GM21390 (cell line): Measurements from ENCODE around the gene ATRN.
"Not testable (repeated sequence)": the region's sequence is repeated elsewhere in the genome, so short reads cannot be mapped to it uniquely, and the experiment has no call there.

Experiments
- ATAC-seq: cut with Tn5 transposase; IDR thresholded peaks from one replicate; pipeline ENCODE4 v1.9.1; 2021; ENCODE audit not compliant: unreplicated experiment

ATRN gene

DNA sequence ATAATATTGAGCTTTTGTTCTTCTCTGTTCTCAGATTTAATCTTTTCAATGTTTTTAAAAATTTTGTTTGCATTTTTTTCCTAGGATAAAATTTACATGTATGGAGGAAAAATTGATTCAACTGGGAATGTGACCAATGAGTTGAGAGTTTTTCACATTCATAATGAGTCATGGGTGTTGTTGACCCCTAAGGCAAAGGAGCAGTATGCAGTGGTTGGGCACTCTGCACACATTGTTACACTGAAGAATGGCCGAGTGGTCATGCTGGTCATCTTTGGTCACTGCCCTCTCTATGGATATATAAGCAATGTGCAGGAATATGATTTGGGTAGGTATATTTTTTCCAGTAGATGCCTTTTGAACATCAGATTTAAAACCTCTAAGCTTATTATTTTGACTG, 89.8 kb downstream of the ATRN start:
- no peak for ATAC-seq

DNA sequence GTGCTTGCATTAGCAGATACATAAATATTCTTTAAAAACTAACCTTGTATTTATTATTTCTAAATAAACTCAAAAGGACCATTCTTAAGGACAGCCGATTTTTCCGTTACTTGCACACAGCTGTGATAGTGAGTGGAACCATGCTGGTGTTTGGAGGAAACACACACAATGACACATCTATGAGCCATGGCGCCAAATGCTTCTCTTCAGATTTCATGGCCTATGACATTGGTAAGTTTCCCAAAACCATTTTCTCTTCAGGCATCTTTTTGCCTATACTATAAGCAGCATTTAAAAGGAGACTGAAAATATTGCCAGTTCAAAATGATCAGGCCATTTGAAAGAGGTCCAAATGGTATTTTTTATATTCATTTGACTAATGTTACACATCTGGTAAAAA, 92.3 kb downstream of the ATRN start:
- ATAC-seq, result no peak

DNA sequence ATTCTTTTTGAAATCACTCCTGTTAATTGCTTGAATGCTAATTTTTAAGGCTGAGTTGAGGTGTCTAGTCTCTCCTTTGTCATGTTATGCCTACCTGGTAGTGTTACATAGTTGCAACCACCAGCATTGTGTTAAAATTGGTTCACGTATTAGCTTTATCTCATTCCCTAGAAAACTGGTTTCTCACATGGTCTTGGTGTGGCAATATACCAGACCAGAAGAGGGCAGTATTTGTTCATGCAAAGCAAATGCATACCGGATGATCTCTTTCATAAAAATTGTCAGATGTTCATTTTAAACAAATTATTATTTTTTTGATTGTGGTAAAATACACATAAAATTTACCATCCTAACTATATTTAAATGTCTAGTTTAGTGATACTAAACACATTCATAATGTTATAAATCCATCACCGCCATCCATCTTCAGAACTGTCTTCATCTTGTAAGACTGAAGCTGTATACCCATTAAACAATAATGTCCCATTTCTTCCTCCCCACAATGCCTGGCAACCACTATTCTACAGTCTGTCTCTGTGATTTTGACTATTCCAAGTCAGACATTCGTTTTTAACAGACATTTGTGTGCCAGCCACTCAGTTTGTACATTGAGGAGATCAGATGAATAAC, 92.8 kb downstream of the ATRN start:
- ATAC-seq, result no peak

DNA sequence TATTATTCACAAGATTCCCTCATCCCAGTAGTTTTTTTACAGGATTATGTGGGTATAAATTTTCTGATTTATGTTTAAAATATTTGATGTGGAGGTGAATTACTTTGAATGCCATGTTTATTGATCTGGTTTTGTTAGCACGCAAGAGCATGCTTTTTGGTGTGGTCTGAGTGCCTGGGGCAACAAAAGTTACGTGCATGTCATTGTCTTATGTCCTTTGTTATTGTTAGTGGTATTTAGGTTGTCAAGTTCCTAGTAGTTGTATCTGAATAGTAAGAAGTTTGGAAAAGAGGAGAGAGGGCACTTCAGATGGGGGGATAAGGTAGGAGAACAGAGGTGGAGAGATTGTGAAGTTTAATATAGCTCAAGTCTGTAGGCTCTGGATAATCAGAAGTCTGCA, 95.0 kb downstream of the ATRN start:
- no peak for ATAC-seq

DNA sequence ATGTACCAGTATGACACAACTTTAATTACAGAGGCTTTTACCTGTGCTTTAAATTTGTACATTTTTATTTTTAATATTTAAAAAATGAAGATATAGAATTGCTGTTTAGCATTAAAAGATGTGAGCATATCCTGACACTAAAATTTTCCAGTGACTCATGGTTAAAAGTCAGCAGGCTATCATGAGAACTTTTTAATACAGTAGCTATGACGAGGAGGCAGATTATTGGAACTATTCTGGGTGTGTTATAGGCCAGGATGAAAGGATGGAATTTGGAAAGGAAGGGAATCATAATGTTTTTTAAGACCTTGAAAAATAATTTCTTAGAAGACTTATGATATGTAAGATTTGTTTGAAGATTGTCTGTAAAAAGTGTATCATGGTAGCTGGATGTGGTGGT, 101.3 kb downstream of the ATRN start:
- ATAC-seq, result no peak

DNA sequence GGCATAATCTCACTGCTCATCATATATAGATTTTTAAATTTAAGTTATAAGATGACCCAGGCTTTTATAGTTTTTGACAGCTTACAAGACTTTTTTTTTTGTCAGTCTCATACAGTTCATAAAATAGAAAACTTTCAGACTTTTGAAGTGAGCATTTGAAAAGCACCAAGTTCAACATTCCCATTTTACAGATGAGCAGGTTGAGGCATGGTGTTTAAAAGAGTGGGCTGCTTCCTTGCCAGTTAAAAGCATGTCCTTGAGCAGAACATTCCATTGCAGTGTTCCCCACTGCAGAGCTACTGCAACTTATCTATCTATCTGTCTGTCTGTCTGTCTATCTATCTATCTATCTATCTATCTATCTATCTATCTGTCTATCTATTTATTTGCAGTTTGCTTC, 105.5 kb downstream of the ATRN start:
- no peak for ATAC-seq

DNA sequence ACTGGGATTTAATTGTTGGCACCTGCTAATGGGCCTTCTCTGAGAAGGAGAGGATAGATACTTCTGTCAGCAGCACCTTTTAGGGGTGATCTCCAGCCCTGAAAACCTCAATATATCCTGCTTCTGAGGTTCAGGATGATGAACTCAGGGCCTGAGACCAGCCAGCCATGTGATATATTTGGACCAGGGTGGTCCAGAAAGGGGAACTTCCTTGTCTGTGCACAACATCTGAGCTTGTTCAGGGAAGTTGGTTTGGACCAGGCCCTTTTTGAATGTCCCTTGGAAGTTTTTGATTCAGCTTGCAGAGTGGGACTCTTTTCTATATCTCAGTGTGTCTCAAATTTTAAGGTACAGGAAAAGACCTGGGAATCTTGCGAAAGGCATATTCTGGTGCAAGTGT, 106.5 kb downstream of the ATRN start:
- ATAC-seq, result no peak

DNA sequence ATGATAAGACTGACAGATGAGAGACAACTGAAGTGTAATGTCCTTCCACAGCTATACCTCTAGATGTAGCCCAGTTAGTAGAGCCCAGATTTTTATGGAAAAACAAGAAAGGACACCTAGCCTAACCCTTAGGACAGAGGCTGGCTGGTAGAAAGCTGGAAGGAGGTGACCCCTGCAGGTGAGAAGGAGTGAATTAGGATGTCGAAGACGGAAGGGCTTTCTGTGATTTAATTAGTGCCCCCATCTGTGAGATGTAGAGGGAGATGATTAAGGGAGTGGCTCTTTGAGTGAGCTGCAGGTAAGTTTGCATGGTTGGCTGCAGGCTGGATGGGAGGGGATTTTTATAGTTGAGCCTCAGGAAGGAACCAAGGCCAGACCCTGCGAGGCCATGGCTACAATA, 109.6 kb downstream of the ATRN start:
- ATAC-seq, result no peak

DNA sequence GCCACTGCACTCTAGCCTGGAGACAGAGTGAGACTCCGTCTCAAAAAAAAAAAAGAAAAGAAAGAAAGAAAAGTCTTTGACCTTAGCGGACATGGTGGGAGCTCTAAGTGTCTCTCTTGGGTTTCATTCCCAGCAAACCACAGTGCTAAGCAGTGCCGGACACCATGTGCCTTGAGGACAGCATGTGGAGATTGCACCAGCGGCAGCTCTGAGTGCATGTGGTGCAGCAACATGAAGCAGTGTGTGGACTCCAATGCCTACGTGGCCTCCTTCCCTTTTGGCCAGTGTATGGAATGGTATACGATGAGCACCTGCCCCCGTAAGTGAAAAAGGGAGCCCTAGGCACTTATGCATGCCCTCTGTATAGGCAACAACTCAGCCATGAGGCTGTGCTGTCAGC, 112.9 kb downstream of the ATRN start:
- ATAC-seq, result no peak

DNA sequence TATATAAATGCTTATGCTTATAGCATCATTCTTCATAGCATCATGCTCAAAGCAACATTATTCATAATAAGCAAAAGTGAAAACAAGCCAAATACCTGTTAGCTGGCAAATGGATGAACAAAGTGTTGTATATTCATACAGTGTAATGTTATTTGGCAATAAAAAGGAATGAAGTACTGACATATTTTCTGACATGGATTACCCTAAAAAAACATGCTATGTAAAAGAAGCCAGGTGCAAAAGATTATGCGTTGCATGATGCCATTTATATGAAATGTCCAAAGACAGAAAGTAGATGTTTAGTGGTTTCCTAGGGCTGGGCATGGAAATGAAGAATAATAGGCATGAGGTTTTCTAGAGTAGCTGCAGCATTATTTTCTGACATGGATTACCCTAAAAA, 115.3 kb downstream of the ATRN start:
- ATAC-seq, result no peak

DNA sequence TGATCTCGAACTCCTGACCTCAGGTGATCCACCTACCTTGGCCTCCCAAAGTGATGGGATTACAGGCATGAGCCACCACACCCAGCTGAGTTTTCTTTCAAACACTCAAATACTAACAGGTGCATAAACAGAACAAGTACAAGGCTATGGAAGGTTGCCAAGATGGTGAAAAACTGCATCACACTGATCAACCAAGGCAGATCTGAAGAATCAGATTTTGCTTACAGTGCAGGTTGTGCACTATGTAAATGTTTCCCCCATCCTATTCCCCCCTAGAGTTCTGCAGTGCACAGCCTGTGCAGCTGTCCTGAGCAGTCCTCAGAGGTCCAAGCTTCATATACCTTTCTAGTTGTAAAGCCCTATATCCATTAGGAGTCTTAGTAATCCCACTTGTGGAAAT, 119.3 kb downstream of the ATRN start:
- ATAC-seq, result no peak

DNA sequence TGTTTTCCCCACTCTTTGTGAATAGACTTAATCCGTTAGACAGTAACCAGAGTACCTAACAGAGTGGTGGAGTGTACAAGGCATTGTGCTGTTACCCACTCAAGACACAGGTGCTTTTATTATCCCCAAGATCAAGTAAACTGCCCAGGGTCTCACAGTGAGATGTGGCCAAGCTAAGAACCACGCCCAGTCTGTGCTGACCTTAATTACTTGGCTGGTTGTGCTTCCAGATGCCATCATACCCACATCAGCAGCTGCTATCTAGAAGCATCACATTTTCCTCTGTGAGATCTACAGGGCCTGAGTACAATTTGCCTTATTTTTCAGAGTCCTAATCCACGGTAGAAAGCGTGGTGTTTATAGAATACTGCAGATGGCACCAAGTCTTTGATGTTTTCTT, 122.1 kb downstream of the ATRN start:
- no peak for ATAC-seq

DNA sequence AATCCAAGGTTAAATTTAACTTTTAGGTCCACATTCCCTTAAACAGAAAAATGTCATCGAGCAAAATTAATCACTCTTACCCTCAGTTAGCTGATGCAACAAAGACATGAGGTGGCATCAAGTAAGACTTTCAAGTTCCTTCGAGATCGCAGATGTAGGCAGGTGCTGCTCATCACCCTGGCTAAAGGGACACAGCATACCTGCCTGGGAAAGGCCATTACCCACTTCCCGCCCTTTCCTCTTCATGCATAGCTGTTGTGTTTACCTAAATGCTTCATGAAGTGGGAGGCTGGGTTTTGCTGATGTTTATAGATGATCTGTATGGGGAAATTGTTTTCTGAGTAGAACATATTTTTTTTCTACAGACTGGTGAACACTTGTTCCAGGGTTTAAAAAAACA, 124.7 kb downstream of the ATRN start:
- ATAC-seq, result no peak

DNA sequence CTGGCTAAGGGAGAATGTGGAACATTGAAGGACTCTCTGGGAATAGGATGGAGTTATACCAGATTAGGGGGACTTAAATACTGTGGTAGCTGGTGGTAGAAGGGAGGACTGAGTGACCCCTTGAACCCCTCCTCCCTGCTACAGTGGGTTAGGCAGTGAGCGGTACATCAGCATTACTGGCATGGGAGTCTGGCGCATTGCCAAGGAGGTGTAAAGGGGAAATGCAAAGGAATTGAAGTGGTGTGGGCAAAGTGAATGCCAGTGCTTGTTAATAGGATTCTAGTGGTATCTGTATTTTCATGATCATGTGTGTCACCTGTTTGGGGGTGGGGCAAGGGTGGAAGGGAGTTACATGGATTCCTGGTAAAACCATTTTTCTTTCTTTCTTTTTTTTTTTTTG, 132.3 kb downstream of the ATRN start:
- no peak for ATAC-seq

DNA sequence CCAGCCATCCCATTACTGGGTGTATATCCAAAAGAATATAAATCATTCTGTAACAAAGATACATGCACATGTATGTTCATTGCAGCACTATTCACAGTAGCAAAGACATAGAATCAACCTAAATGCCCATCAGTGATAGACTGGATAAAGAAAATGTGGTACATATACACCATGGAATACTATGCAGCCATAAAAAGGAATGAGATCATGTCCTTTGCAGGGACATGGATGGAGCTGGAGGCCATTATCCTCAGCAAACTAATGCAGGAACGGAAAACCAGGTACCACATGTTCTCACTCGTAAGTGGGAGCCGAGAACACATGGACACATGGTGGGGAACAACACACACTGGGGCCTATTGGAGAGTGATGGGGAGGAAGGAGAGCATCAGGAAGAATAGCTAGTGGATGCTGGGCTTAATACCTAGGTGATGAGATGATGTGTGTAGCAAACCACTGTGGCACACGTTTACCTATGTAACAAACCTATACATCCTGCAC, 134.6 kb downstream of the ATRN start:
- ATAC-seq, result not testable (repeated sequence)

DNA sequence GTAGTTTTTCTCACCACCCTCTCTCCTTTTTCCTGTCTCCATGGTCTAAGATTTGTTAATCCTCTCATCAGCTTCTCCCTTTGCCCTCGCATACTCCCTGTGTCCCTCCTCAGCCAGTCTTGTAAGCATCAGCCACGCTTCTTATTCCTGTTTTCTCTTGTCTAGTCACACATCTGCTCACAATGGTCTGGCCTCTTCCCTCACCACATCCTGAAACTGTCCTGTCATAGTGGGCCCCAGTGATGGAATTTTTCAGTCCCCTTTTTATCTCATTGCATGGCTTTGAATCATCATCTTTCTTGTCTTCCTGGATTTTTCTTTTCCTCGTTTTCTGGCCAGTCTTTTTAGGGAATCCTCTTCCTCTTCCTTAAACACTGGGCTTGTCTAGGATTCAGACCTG, 135.2 kb downstream of the ATRN start:
- ATAC-seq, result no peak

DNA sequence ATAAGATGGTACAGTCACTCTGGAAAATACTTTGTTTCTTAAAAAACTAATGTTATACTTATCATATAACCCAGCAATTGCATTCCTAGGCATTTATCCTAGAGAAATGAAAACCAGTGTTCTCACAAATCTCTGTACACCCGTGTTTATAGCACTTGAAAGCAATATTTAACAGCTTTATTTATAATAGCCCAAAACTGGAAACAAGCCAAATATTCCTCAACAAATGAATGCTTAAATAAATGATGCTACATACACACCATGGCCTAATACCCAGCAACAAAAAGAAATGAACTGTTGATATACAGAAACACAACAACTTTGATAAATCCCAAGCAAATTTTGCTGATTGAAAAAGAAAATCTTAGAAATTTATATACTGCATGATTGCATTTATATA, 141.1 kb downstream of the ATRN start:
- ATAC-seq, result no peak

DNA sequence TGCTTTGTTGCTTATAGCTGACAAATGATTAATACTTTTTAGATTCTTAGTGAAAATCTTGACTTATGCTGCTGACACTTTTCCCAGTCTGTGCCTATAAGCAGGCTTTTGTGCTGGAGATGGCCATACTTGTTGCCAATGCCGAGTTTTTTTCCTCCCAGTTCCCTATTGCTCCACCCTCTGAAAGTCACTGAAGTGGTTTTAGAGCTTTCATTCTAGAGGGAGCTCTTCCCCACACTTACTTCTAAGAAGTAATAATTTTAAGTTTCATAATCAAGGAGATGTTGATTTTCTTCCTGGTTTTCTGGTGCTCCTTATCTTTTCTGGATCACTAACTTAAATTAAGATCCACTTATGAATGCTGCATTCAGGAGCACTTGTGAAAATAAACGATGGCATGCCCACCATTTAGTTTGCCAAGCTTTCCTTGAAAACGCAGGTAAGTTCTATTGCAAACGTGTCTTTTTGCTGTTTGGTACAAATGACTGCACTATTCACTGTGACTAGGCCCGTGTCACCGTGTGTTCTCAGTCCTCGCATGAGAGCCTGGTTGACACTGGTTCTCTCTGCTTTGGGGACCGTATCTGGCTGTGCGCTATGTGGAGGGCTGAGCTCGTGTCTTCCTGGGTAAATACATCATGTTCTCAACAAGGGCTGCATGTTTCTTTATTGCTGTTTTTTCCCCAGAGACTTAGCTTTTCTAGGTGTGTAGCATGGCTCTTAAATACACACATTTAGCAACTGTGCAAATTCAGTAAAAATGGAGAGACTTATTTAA, 142.2 kb downstream of the ATRN start:
- ATAC-seq, result no peak

DNA sequence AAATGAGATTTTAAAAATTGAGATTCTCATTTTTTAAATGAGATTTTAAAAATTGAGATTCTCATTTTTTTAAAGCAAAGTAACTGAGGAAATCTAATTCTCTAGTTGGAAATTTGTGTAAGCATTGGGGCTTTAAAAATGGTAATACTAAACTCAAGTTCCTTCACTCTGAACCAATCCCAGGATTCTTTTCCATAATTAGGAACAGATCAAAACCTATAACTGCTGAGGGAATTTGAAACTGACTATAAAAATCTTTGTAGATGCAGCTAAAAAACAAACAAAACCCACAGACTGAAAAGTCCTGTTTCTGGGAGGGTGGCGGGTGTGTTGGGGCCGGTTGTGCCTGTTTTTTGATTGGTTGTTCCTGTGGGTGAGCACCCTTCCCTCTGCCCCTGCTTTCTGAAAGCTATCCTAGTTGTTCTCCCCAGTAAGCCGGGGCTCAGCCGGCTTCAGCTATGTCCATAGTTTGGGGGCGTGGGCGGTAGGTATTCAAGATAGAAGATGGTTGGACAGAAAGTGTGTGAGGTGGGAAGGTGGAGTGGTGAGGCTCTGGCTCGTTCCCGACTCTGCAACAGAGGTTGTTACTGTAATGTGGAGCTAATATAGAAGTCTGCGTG, 143.1 kb downstream of the ATRN start:
- ATAC-seq, result no peak

DNA sequence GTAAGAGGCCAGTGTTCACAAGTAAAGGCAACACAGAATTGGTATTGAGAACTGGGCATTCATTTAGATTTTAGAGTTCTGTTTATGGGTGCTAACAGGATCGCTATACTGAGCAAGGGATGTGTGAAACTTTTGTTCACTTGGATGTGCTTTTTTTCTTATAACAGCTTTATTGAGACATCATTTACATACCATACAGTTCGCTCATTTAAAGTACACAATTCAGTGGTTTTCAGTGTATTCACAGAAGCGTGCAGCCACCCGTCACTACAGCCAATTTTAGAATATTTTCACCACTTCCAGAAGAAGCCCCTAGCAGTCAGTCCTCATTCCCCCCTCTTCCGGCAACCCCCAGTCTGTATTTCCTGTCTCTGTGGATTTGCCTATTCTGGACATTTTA, 143.6 kb downstream of the ATRN start:
- no peak for ATAC-seq

DNA sequence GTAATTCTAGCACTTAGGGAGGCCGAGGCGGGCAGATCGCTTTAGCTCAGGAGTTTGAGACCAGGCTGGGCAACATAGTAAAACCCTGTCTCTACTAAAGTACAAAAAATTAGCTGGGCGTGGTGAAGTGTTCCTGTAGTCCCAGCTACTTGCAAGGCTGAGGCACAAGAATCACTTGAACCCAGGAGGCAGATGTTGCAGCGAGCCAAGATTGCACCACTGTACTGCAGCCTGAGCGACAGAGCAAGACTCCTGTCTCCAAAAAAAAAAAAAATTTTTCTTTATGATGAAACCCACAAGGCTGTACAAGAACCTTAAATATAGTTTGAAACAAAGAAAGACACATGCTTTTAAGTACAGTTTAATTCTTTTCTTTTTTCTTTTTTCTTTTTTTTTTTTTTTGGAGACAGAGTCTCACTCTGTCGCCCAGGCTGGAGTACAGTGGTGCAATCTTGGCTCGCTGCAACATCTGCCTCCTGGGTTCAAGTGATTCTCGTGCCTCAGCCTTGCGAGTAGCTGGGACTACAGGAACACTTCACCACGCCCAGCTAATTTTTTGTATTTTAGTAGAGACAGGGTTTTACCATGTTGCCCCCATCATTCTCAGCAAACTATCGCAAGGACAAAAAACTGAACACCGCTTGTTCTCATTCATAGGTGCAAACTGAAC, 144.5 kb downstream of the ATRN start:
- ATAC-seq, result not testable (repeated sequence)

DNA sequence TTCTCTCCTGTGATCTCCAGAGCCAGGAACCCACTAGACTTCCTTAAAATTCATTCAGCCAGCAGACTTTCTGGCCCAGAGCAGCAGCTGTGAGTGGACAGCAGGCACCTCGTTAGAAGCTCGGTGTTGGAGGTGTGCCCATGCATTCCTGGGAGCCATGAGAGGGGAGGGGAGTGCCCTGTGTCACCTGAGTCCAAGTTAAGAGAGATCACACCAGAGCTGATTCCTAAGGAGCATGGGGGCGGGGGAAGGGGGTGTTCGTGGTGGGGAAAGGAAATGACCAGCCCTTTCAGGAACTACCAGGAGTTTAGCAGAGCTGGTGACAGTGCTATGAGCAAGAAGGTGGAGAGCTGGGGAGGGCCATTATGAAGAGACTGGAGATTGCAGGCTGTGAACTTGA, 145.4 kb downstream of the ATRN start:
- ATAC-seq, result no peak
